Mammary epithelial cell (primary cell): ENCODE results near the gene CNPPD1.

Source experiments
- CTCF ChIP-seq, 2 donors: IDR thresholded peaks in 1 of 2; conservative IDR thresholded peaks in 1 of 2; 2 replicates each; pipeline ENCODE4 v1.5.1; 2011 to 2012; ENCODE audit warnings: inconsistent platforms in 2 of 2, low read length in 2 of 2, mild to moderate bottlenecking in 2 of 2, control low read depth in 1 of 2, low read depth in 1 of 2; ENCODE audit not compliant: insufficient read depth in 1 of 2; ENCODE audit errors: extremely low read depth in 1 of 2
- EZH2 ChIP-seq: IDR thresholded peaks from 2 replicates; pipeline ENCODE4 v1.6.1; 2012; ENCODE audit warnings: low read length, inconsistent platforms, borderline replicate concordance

- TF ChIP-seq CTCF (conservative IDR thresholded peaks at IDR 0.05 in 1 of 2, IDR thresholded peaks at IDR 0.05 in 1 of 2; ENCODE audit: extremely low read depth in 1 of 2, insufficient read depth in 1 of 2, low read depth in 1 of 2, low read length in 2 of 2), result no peak
- no peak for TF ChIP-seq EZH2
Observed at GRCh38 chr2:219197388-219197787, 20.7 kb upstream of the CNPPD1 start.
